ENCODE data around the gene PGLYRP1. TPM values are rescaled to one million over a fixed set of nuclear protein-coding genes. Genes with fewer than 3 reads are reported as not detected.

The PGLYRP1 gene, protein sequence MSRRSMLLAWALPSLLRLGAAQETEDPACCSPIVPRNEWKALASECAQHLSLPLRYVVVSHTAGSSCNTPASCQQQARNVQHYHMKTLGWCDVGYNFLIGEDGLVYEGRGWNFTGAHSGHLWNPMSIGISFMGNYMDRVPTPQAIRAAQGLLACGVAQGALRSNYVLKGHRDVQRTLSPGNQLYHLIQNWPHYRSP
- not detected in 5 replicates for total RNA-seq (2022; extraction: Qiagen RNA extraction)

DNA sequence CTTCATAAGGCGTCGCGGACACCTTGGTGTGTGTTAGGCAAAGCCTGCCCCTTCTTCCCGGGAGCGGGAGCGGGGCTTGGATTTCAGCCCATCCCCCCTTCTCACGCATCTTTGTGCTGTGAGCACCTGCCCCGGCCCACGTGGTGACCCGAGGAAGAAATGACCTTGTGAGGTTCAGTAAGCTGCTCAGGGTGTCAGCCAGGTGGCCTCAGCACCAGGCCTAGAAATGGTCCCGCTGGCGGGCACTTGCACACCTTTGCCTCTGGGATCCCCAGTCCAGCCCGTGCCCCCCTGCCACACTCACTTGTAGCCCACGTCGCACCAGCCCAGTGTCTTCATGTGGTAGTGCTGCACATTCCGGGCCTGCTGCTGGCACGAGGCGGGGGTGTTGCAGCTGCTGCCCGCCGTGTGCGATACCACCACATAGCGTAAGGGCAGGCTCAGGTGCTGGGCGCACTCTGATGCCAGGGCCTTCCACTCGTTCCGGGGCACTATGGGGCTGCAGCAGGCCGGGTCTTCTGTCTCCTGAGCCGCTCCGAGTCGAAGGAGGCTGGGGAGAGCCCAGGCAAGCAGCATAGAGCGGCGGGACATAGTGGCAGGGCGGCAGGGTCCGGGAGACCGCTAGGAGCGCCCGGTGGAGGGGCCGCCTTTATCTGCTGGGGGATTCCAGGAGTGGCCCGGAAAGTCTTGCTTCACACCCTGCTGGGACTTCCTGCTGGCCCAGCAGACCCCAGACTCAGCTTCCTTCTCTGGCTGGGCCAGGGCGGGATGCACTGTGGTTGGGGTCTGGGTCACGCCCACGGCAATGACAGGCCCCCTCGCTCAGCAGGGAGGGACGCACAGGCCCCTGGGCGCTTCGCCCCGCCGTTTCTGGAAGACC, at the start of gene PGLYRP1:
Gene PGLYRP1 (minus strand): TSS at position 623 of the 880 bp plus-strand sequence. CDS start 32 bp downstream, at position 591.

DNA sequence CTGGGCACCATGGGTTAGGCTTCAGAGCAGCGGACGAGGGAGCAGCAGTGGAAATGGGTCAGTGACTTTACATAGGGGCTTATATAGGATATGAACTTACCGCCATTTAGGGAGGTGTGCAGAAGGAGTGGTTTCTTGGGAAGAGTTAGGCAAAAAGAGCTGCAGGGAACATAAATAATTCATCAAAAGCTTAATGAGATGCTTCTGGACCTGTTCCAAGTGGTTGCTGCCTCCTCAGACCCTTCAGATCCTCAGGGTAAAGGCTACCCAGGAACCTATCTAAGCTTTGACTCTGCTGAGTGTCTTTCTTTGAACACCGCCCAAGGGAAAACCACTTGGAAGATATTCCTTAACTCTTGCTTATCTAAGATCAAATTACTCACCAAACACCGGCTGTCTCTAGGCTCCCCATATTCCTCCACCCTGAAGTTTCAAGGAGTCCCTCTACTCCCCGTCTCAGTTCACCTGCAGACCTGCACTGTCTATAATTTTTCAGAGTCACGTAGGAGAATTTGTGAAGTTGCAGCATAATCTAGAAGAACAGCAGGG, 18.2 kb upstream of the PGLYRP1 start, which contains the start of gene IGFL4:
Gene IGFL4 (minus strand): TSS at position 51 of the 549 bp plus-strand sequence. CDS start 40 bp downstream, at position 11.

DNA sequence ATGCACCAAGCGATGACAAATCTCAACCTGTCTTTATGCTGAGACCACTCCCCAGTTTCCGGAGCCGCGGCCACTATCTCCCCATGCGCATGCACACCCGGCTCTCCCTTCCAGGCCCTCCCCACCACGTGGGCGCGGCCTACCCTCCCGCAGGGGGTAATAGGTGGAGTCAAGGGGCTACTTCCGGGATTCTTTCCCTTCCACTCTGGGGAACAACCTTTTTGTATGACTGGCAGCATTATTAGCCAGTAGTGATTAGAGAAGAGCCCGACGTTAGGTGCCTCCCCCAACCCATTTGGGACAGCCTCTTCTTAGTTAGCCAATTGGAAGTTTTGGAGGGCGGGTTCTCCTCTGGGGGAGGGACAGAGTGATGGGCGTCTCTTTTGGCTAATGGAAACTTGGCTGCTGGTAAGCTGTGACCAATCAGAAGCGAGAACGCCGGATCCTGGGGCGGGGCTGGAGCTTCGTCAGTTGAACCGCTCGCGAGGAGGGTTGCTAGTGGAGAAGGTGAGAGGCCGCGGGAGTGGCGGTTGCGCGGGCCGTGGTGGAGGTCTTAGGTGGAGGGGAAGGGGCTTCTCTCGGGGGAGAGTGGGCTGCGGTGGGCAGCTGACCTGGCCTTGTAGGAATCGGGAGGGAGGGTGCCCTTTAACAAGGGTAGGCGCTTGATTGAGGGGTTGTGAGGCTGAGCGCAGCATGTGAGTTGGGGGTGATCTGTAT, 27.7 kb downstream of the PGLYRP1 start, which contains the start of gene CCDC61:
Gene CCDC61 (plus strand): TSS at position 470 of the 717 bp plus-strand sequence. CDS start 7,552 bp downstream, outside the sequence.

DNA sequence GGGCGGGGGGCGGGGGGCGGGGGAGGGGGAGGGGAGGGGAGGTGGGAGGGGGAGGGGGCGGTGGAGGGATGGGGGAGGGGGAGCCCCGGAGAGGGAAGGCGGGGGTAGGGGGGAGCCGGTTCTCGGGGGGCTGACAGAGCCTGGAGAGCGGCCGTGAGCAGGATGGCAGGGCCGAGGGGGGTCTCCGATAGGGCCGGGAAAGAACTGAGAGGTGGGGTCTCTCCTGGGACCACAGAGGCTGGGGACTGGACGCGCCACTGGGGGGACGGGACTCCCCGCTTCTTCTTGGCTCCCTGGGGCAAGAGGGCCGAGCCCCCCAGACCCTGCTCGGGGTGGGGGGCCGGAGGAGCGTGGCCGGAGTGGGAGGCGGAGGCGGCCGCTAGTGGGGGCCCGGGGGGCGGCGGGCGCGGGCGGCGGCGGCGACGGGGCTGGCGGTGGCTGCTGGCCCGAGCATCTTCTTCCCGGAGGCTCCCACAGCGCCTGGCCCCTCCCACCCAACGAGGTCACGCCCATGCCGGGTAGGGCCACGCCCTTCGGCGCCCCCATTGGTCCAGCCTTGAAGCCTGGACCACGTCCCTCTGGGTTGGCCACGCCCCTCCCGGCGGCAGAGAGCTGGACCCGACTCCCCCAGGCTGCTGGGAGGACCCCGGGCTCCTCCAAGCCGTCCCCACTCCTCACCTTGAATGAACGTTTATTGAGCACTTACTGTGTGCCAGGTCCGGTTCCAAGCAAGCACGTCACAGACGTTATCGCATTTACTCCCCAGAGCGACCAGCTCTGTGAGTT, 49.1 kb downstream of the PGLYRP1 start, which contains the start of gene NOVA2:
Gene NOVA2 (minus strand): TSS at position 313 of the 786 bp plus-strand sequence. CDS start 514 bp downstream, outside the sequence.

Other genes starting within 250 kb of the PGLYRP1 start
- gene DMPK, start 240.6 kb downstream of the PGLYRP1 start, total RNA-seq (2022; extraction: Qiagen RNA extraction) = 24.2 to 45.1 TPM (median 38.9 TPM) in 5 replicates
- 16.2 to 37.1 TPM (median 33.7 TPM) in 5 replicates for gene DMWD, start 230.2 kb downstream of the PGLYRP1 start, total RNA-seq (2022; extraction: Qiagen RNA extraction)
- 0.04 TPM in 2 of 5 replicates, not detected in the others for gene RSPH6A, start 207.7 kb downstream of the PGLYRP1 start, total RNA-seq (2022; extraction: Qiagen RNA extraction)
- gene SYMPK, start 159.9 kb downstream of the PGLYRP1 start, total RNA-seq (2022; extraction: Qiagen RNA extraction) = 44.8 to 77.4 TPM (median 74.5 TPM) in 5 replicates
- gene FOXA3, start 158.7 kb downstream of the PGLYRP1 start, total RNA-seq (2022; extraction: Qiagen RNA extraction) = 0.51 to 0.93 TPM (median 0.73 TPM) in 5 replicates
- gene IRF2BP1, start 136.9 kb downstream of the PGLYRP1 start, total RNA-seq (2022; extraction: Qiagen RNA extraction) = 20.8 to 37.5 TPM (median 33.3 TPM) in 5 replicates
- gene MYPOP, start 120.4 kb downstream of the PGLYRP1 start, total RNA-seq (2022; extraction: Qiagen RNA extraction) = 5.6 to 10.4 TPM (median 9.7 TPM) in 5 replicates
- gene NANOS2, start 108.3 kb downstream of the PGLYRP1 start, total RNA-seq (2022; extraction: Qiagen RNA extraction) = 0.07 TPM in 1 of 5 replicates, not detected in the others
- gene NOVA2, start 49.2 kb downstream of the PGLYRP1 start, total RNA-seq (2022; extraction: Qiagen RNA extraction) = 1.0 to 1.7 TPM (median 1.3 TPM) in 5 replicates
- 3.4 to 5.8 TPM (median 5.7 TPM) in 5 replicates for gene CCDC61, start 27.6 kb downstream of the PGLYRP1 start, total RNA-seq (2022; extraction: Qiagen RNA extraction)
- gene IGFL4, start 17.9 kb upstream of the PGLYRP1 start, total RNA-seq (2022; extraction: Qiagen RNA extraction) = 0.16 to 0.52 TPM (median 0.47 TPM) in 5 replicates
- 0.15 to 0.44 TPM (median 0.29 TPM) in 3 of 5 replicates, not detected in the others for gene IGFL3, start 101.6 kb upstream of the PGLYRP1 start, total RNA-seq (2022; extraction: Qiagen RNA extraction)
- 0.31 to 1.3 TPM (median 0.65 TPM) in 5 replicates for gene IGFL2, start 125.2 kb upstream of the PGLYRP1 start, total RNA-seq (2022; extraction: Qiagen RNA extraction)
- gene IGFL1, start 206.7 kb upstream of the PGLYRP1 start, total RNA-seq (2022; extraction: Qiagen RNA extraction) = 1.5 to 2.2 TPM (median 1.7 TPM) in 5 replicates